Trophoblast cell (in vitro differentiated cells and primary cell): ENCODE results near the gene DDOST.
A peak's percentile ranks its signal among the peaks of the same experiment; 100 is the strongest.

Source experiments
- DNase-seq, 2 donors: peaks; one replicate each; pipeline ENCODE4 v3.0.0-alpha.2; 2016
- H2AFZ ChIP-seq: 2 replicates; pipeline ENCODE4 v1.6.1; 2013; ENCODE audit warnings: low read length, moderate library complexity, mild to moderate bottlenecking; ENCODE audit not compliant: insufficient read depth, poor library complexity
- H2AK5ac ChIP-seq: 2 replicates; pipeline ENCODE4 v1.6.1; 2013; ENCODE audit warnings: mild to moderate bottlenecking, low read length
- H2BK120ac ChIP-seq: 2 replicates; pipeline ENCODE4 v1.6.1; 2013; ENCODE audit warnings: low read length, mild to moderate bottlenecking, moderate library complexity; ENCODE audit not compliant: insufficient read depth, poor library complexity
- H2BK12ac ChIP-seq: 2 replicates; pipeline ENCODE4 v1.6.1; 2013; ENCODE audit warnings: mild to moderate bottlenecking, low read length, moderate library complexity
- H2BK5ac ChIP-seq: 2 replicates; pipeline ENCODE4 v1.6.1; 2013; ENCODE audit warnings: low read length, low read depth, moderate library complexity, mild to moderate bottlenecking; ENCODE audit not compliant: poor library complexity
- H3K14ac ChIP-seq: 2 replicates; pipeline ENCODE4 v1.6.1; 2013; ENCODE audit warnings: mild to moderate bottlenecking, low read length
- H3K18ac ChIP-seq: 2 replicates; pipeline ENCODE4 v1.6.1; 2013; ENCODE audit warnings: mild to moderate bottlenecking, low read length
- H3K23ac ChIP-seq: 2 replicates; pipeline ENCODE4 v1.6.1; 2013; ENCODE audit warnings: low read length
- H3K27ac ChIP-seq: 2 replicates; pipeline ENCODE4 v1.5.1; 2013; ENCODE audit warnings: low read depth, mild to moderate bottlenecking, inconsistent platforms, low read length, moderate library complexity
- H3K27me3 ChIP-seq: 2 replicates; pipeline ENCODE4 v1.6.1; 2013; ENCODE audit warnings: inconsistent platforms, mild to moderate bottlenecking, low read length, moderate library complexity; ENCODE audit not compliant: insufficient read depth
- H3K36me3 ChIP-seq, 2 experiments: 1 replicate in 1 of 2; 2 replicates in 1 of 2; pipeline ENCODE4 v1.6.1; 2013; ENCODE audit warnings: low read length in 2 of 2, mild to moderate bottlenecking in 2 of 2, moderate library complexity in 1 of 2; ENCODE audit not compliant: insufficient read depth in 2 of 2, control insufficient read depth in 1 of 2
- H3K4ac ChIP-seq: 2 replicates; pipeline ENCODE4 v1.6.1; 2013; ENCODE audit warnings: low read depth, mild to moderate bottlenecking, low read length, moderate library complexity
- H3K4me1 ChIP-seq, 2 experiments: 1 replicate in 1 of 2; 2 replicates in 1 of 2; pipeline ENCODE4 v1.6.1; 2013; ENCODE audit warnings: low read length in 2 of 2, mild to moderate bottlenecking in 2 of 2, moderate library complexity in 1 of 2; ENCODE audit not compliant: insufficient read depth in 2 of 2, control insufficient read depth in 1 of 2
- H3K4me2 ChIP-seq: 2 replicates; pipeline ENCODE4 v1.6.1; 2013; ENCODE audit warnings: inconsistent platforms, mild to moderate bottlenecking, low read length, moderate library complexity
- H3K4me3 ChIP-seq: 2 replicates; pipeline ENCODE4 v1.5.1; 2013; ENCODE audit warnings: mild to moderate bottlenecking, low read depth, low read length, inconsistent platforms
- H3K79me1 ChIP-seq: one replicate; pipeline ENCODE4 v1.6.1; 2013; ENCODE audit warnings: low read length
- H3K79me2 ChIP-seq: 2 replicates; pipeline ENCODE4 v1.6.1; 2013; ENCODE audit warnings: low read length, mild to moderate bottlenecking; ENCODE audit not compliant: control insufficient read depth, insufficient read depth, poor library complexity
- H3K9ac ChIP-seq: 2 replicates; pipeline ENCODE4 v1.6.1; 2013; ENCODE audit warnings: mild to moderate bottlenecking, low read length
- H3K9me3 ChIP-seq: 2 replicates; pipeline ENCODE4 v1.6.1; 2013; ENCODE audit warnings: low read depth, mild to moderate bottlenecking, control low read depth, inconsistent platforms, low read length; ENCODE audit not compliant: insufficient read depth
- H4K12ac ChIP-seq: 2 replicates; pipeline ENCODE4 v1.6.1; 2013; ENCODE audit warnings: low read depth, mild to moderate bottlenecking, low read length, moderate library complexity
- H4K8ac ChIP-seq: 2 replicates; pipeline ENCODE4 v1.6.1; 2013; ENCODE audit warnings: low read depth, mild to moderate bottlenecking, low read length, moderate library complexity
- H4K91ac ChIP-seq: one replicate; pipeline ENCODE4 v1.6.1; 2013; ENCODE audit warnings: low read depth, mild to moderate bottlenecking, low read length, moderate library complexity
- WGBS: extraction: QIAGEN DNeasy Blood & Tissue Kit; methylation state at CpG from one replicate; pipeline ENCODE4 v1.1.7; 2013; ENCODE audit warnings: missing lambda C conversion rate; ENCODE audit not compliant: insufficient read length, insufficient coverage; ENCODE audit errors: extremely low coverage; 5-methylcytosine and 5-hydroxymethylcytosine counted together

Gene DDOST

GRCh38 chr1:20621012-20621411, 40.2 kb downstream of the DDOST start:
- Histone ChIP-seq H3K4me3 (no peak overlapping the region), H3K14ac (no peak overlapping the region), H2BK120ac (no peak overlapping the region), H3K79me1 (no peaks in the 10 kb centered on the region), H4K91ac (no peak overlapping the region), H2AK5ac (no peak overlapping the region), H3K9ac (no peak overlapping the region), H3K27me3 (no peaks in the 10 kb centered on the region), H4K8ac (no peak overlapping the region), H2AFZ (no peak overlapping the region), H2BK5ac (no peak overlapping the region), H3K4me2 (no peak overlapping the region), H3K4me1 (no peaks in the 10 kb centered on the region), H3K4ac (no peak overlapping the region), H3K9me3 (no peaks in the 10 kb centered on the region), H3K27ac (no peak overlapping the region), H2BK12ac (no peak overlapping the region), H4K12ac (no peak overlapping the region), H3K36me3 (no peaks in the 10 kb centered on the region), H3K79me2 (no peaks in the 10 kb centered on the region), H3K18ac (no peak overlapping the region), H3K23ac (no peak overlapping the region)
- DNase-seq, result peak in 1 of 2 donors; percentile 37
- no CpG with 5 or more reads among the region's 6 CpGs for WGBS

GRCh38 chr1:20619999-20620398, 41.2 kb downstream of the DDOST start:
- H2AK5ac ChIP-seq, result no peak overlapping the region
- peak in 1 of 2 donors; percentile 70 for DNase-seq
- no peaks in the 10 kb centered on the region for H3K79me1 ChIP-seq
- no peak overlapping the region for H3K4me2 ChIP-seq
- no peak overlapping the region for H4K12ac ChIP-seq
- WGBS, result no CpG with 5 or more reads among the region's 1 CpG
- no peak overlapping the region for H2AFZ ChIP-seq
- no peak overlapping the region for H2BK12ac ChIP-seq
- no peak overlapping the region for H3K14ac ChIP-seq
- H3K23ac ChIP-seq, result no peak overlapping the region
- no peak overlapping the region for H2BK120ac ChIP-seq
- H3K4ac ChIP-seq, result no peak overlapping the region
- H3K9ac ChIP-seq, result no peak overlapping the region
- no peak overlapping the region for H4K91ac ChIP-seq
- H3K27ac ChIP-seq, result no peak overlapping the region
- no peaks in the 10 kb centered on the region for H3K4me1 ChIP-seq
- H2BK5ac ChIP-seq, result no peak overlapping the region
- no peaks in the 10 kb centered on the region for H3K27me3 ChIP-seq
- no peaks in the 10 kb centered on the region for H3K36me3 ChIP-seq
- H3K9me3 ChIP-seq, result no peaks in the 10 kb centered on the region
- no peak overlapping the region for H4K8ac ChIP-seq
- no peak overlapping the region for H3K18ac ChIP-seq
- H3K79me2 ChIP-seq, result no peaks in the 10 kb centered on the region
- no peak overlapping the region for H3K4me3 ChIP-seq

DNA sequence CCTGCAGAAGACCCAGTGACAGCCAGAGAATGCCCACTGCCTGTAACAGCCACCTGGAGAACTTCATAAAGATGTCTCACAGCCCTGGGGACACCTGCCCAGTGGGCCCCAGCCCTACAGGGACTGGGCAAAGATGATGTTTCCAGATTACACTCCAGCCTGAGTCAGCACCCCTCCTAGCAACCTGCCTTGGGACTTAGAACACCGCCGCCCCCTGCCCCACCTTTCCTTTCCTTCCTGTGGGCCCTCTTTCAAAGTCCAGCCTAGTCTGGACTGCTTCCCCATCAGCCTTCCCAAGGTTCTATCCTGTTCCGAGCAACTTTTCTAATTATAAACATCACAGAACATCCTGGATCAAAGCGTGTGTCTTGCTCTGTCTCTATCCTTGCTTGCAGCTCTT, 42.6 kb downstream of the DDOST start:
- Histone ChIP-seq H3K9ac (no peak overlapping the region), H3K4me3 (no peak overlapping the region), H3K79me1 (peaks cover under 1% of the 10 kb centered on the region), H4K91ac (no peak overlapping the region), H4K8ac (no peak overlapping the region), H3K27me3 (no peaks in the 10 kb centered on the region), H3K18ac (no peak overlapping the region), H3K23ac (no peak overlapping the region), H3K79me2 (no peaks in the 10 kb centered on the region), H2AFZ (no peak overlapping the region), H4K12ac (no peak overlapping the region), H3K4ac (no peak overlapping the region), H2BK5ac (no peak overlapping the region), H2BK120ac (no peak overlapping the region), H2AK5ac (no peak overlapping the region), H3K4me2 (no peak overlapping the region), H3K36me3 (no peaks in the 10 kb centered on the region), H3K27ac (no peak overlapping the region), H3K4me1 (peaks cover 4% of the 10 kb centered on the region in 2 experiments), H3K9me3 (no peaks in the 10 kb centered on the region), H3K14ac (no peak overlapping the region), H2BK12ac (no peak overlapping the region)
- no peak for DNase-seq
- no CpG with 5 or more reads among the region's 4 CpGs for WGBS

DNA sequence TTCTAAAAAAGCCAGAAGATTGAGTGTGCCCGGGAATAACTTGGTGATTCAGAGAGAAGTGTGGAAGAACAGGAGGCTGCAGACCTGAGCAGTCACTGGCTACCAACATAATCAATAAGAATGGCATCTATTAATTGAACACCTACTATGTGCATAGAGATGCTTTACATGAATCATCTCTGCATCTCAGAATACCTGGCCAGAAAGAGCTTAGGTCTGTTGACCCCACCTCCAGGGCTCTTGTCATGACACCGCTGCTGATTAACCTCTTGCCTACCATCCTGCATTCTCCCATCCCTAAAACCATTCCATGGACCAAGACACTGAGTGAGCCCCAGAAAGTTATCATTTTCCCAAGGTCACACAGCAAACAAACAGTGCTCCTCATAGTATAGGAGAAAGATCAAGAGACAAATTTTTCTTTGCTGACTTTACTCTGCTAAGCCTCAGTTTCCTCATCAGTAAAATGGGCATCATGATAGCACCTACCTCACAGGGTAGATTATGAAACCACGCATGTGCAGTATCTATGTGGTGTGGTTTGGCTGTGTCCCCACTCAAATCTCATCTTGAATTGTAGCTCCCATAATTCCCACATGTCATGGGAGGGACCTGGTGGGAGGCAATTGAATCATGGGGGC, 44.2 kb downstream of the DDOST start:
- no peaks in the 10 kb centered on the region for H3K27me3 ChIP-seq
- no peak overlapping the region for H3K23ac ChIP-seq
- H3K79me1 ChIP-seq, result peaks cover 2% of the 10 kb centered on the region
- H3K79me2 ChIP-seq, result no peaks in the 10 kb centered on the region
- no peaks in the 10 kb centered on the region for H3K9me3 ChIP-seq
- no peak overlapping the region for H3K4me3 ChIP-seq
- no peak overlapping the region for H2BK5ac ChIP-seq
- H4K8ac ChIP-seq, result no peak overlapping the region
- H4K91ac ChIP-seq, result no peak overlapping the region
- peaks cover 10 to 11% of the 10 kb centered on the region in 2 experiments for H3K4me1 ChIP-seq
- DNase-seq, result no peak
- no peak overlapping the region for H3K4me2 ChIP-seq
- no peak overlapping the region for H4K12ac ChIP-seq
- H3K4ac ChIP-seq, result no peak overlapping the region
- H2AFZ ChIP-seq, result no peak overlapping the region
- H3K36me3 ChIP-seq, result no peaks in the 10 kb centered on the region
- no peak overlapping the region for H3K14ac ChIP-seq
- no peak overlapping the region for H2BK120ac ChIP-seq
- no peak overlapping the region for H3K9ac ChIP-seq
- H3K27ac ChIP-seq, result no peak overlapping the region
- no CpG with 5 or more reads among the region's 3 CpGs for WGBS
- no peak overlapping the region for H2BK12ac ChIP-seq
- no peak overlapping the region for H3K18ac ChIP-seq
- H2AK5ac ChIP-seq, result no peak overlapping the region
